SKM-1 treated with dmso at 0.1 percent for 144 hours (cell line): ENCODE data around the gene ADSL.
A peak's percentile ranks its signal among the peaks of the same experiment; 100 is the strongest.
"Not testable (repeated sequence)": the region's sequence is repeated elsewhere in the genome, so short reads cannot be mapped to it uniquely, and the experiment has no call there.

ENCODE experiments used
- DNase-seq: peaks from one replicate; lab custom pipeline; 2025; ENCODE audit not compliant: unreplicated experiment; lab: John Stamatoyannopoulos, UW

The ADSL gene

GRCh38 chr22:40346185-40347118 lies at the start of gene ADSL:
ADSL (plus strand) TSS chr22:40346500; CDS start chr22:40346559, 59 bp downstream.
- DNase-seq = peak; percentile 82

GRCh38 chr22:40300316-40300715 lies 46.0 kb upstream of the ADSL start:
- no peak for DNase-seq

- DNase-seq = no peak
Measured at GRCh38 chr22:40300884-40301672, 45.2 kb upstream of the ADSL start.

- no peak for DNase-seq
Measured at GRCh38 chr22:40302149-40302548, 44.2 kb upstream of the ADSL start.

- no peak for DNase-seq
Measured at GRCh38 chr22:40305625-40306024, 40.7 kb upstream of the ADSL start.

- no peak for DNase-seq
Measured at GRCh38 chr22:40308999-40309573, 37.2 kb upstream of the ADSL start.

GRCh38 chr22:40309631-40310030 lies 36.7 kb upstream of the ADSL start:
- no peak for DNase-seq

GRCh38 chr22:40310081-40310767 lies 36.1 kb upstream of the ADSL start:
- DNase-seq = no peak

- no peak for DNase-seq
Measured at GRCh38 chr22:40310768-40311120, 35.6 kb upstream of the ADSL start.

GRCh38 chr22:40311646-40312045 lies 34.7 kb upstream of the ADSL start:
- not testable (repeated sequence) for DNase-seq

GRCh38 chr22:40312050-40312449 lies 34.2 kb upstream of the ADSL start:
- DNase-seq = no peak

GRCh38 chr22:40313007-40313406 lies 33.3 kb upstream of the ADSL start:
- DNase-seq = peak; percentile 62

- peak; percentile 9 for DNase-seq
Measured at GRCh38 chr22:40314041-40314440, 32.3 kb upstream of the ADSL start.

- no peak for DNase-seq
Measured at GRCh38 chr22:40320687-40321086, 25.6 kb upstream of the ADSL start.

GRCh38 chr22:40322021-40322420 lies 24.3 kb upstream of the ADSL start:
- no peak for DNase-seq

- no peak for DNase-seq
Measured at GRCh38 chr22:40322818-40323447, 23.4 kb upstream of the ADSL start.

GRCh38 chr22:40323681-40324171 lies 22.6 kb upstream of the ADSL start:
- DNase-seq = no peak

GRCh38 chr22:40324468-40325305 lies 21.6 kb upstream of the ADSL start:
- no peak for DNase-seq

- no peak for DNase-seq
Measured at GRCh38 chr22:40325315-40325714, 21.0 kb upstream of the ADSL start.
